ENCODE results near the gene APOC4. TPM values are rescaled to one million over a fixed set of nuclear protein-coding genes. Genes with fewer than 3 reads are reported as not detected.
A peak's percentile ranks its signal among the peaks of the same experiment; 100 is the strongest.
"Not testable (repeated sequence)": the region's sequence is repeated elsewhere in the genome, so short reads cannot be mapped to it uniquely, and the experiment has no call there.

APOC4 gene
- polyA plus RNA-seq, 1 donor (not counting 4 experiments of a cell fraction or from before 2014, with no cell fraction given): not detected

GRCh38 chr19:44925114-44925891 lies 16.7 kb upstream of the APOC4 start:
- no peak for FAIRE-seq
- H3K79me2 ChIP-seq (ENCODE audit: control insufficient read depth, insufficient read depth, low read length): no peaks in the 10 kb centered on the region
- H4K20me1 ChIP-seq (ENCODE audit: control insufficient read depth, extremely low read depth, insufficient read depth, low read length): no peaks in the 10 kb centered on the region
- H3K4me1 ChIP-seq (ENCODE audit: control insufficient read depth, extremely low read depth, insufficient read depth, low read length): peaks cover 4% of the 10 kb centered on the region
- no peak overlapping the region for H2AFZ ChIP-seq (ENCODE audit: control insufficient read depth, low read length)
- H3K4me2 ChIP-seq (ENCODE audit: control insufficient read depth, extremely low read depth, insufficient read depth, low read depth, low read length): no peak overlapping the region
- TF ChIP-seq CTCF (optimal IDR thresholded peaks at IDR 0.05 in 1 of 3, IDR thresholded peaks at IDR 0.05 in 1 of 3, conservative IDR thresholded peaks at IDR 0.05 in 1 of 3; ENCODE audit: extremely low read depth in 1 of 3, insufficient read depth in 2 of 3, low read length in 3 of 3) (no peak), EZH2 (IDR thresholded peaks at IDR 0.05; ENCODE audit: low read length) (no peak)
- no peaks in the 10 kb centered on the region for H3K9me3 ChIP-seq (ENCODE audit: control insufficient read depth, low read depth, low read length)
- no peak overlapping the region for H3K4me3 ChIP-seq (ENCODE audit: control insufficient read depth in 2 of 3, extremely low read depth in 1 of 3, insufficient read depth in 2 of 3, low read depth in 1 of 3, low read length in 3 of 3)
- DNase-seq (ENCODE audit: low read depth, low spot score): no peak
- no peaks in the 10 kb centered on the region for H3K9me1 ChIP-seq (ENCODE audit: control insufficient read depth, extremely low read depth, insufficient read depth, low read length)
- H3K36me3 ChIP-seq (ENCODE audit: control insufficient read depth in 2 of 2, extremely low read depth in 1 of 2, insufficient read depth in 2 of 2, low read length in 2 of 2): no peaks in the 10 kb centered on the region
- peaks cover 4% of the 10 kb centered on the region for H3K27me3 ChIP-seq (ENCODE audit: control insufficient read depth, extremely low read depth, insufficient read depth, low read length)
- dilution Hi-C loops (cut with MboI; ENCODE audit: extremely low pct_ligation_motif_present, low sequenced_read_pairs): no loop called here
- H3K9ac ChIP-seq (ENCODE audit: control insufficient read depth, extremely low read depth, insufficient read depth, low read length): no peak overlapping the region
- H3K27ac ChIP-seq (ENCODE audit: control insufficient read depth, insufficient read depth, low read length): no peak overlapping the region

- Histone ChIP-seq H3K4me2 (ENCODE audit: control insufficient read depth, extremely low read depth, insufficient read depth, low read depth, low read length) (peak overlapping the region; percentile 62), H3K4me3 (ENCODE audit: control insufficient read depth in 2 of 3, extremely low read depth in 1 of 3, insufficient read depth in 2 of 3, low read depth in 1 of 3, low read length in 3 of 3) (peak overlapping the region in 2 of 3 experiments; percentile 10 to 11), H2AFZ (ENCODE audit: control insufficient read depth, low read length) (peak overlapping the region; percentile 22)
- H3K9me1 ChIP-seq (ENCODE audit: control insufficient read depth, extremely low read depth, insufficient read depth, low read length); H3K27ac ChIP-seq (ENCODE audit: control insufficient read depth, insufficient read depth, low read length); H3K9me3 ChIP-seq (ENCODE audit: control insufficient read depth, low read depth, low read length); H3K9ac ChIP-seq (ENCODE audit: control insufficient read depth, extremely low read depth, insufficient read depth, low read length); dilution Hi-C loops (cut with MboI; ENCODE audit: extremely low pct_ligation_motif_present, low sequenced_read_pairs); H3K4me1 ChIP-seq (ENCODE audit: control insufficient read depth, extremely low read depth, insufficient read depth, low read length); H3K79me2 ChIP-seq (ENCODE audit: control insufficient read depth, insufficient read depth, low read length); DNase-seq (ENCODE audit: low read depth, low spot score); H4K20me1 ChIP-seq (ENCODE audit: control insufficient read depth, extremely low read depth, insufficient read depth, low read length); H3K27me3 ChIP-seq (ENCODE audit: control insufficient read depth, extremely low read depth, insufficient read depth, low read length); H3K36me3 ChIP-seq (ENCODE audit: control insufficient read depth in 2 of 2, extremely low read depth in 1 of 2, insufficient read depth in 2 of 2, low read length in 2 of 2): not testable (repeated sequence)
- FAIRE-seq: peak; percentile 58
These were observed 15.6 kb upstream of the APOC4 start for GRCh38 chr19:44926245-44927077.

All from keratinocyte (primary cell).